Trophoblast cell (in vitro differentiated cells and primary cell): Measurements from ENCODE around the gene TAAR2.

Experiments used
- DNase-seq, 2 donors: peaks; one replicate each; pipeline ENCODE4 v3.0.0-alpha.2; 2016
- H2AFZ ChIP-seq: 2 replicates; pipeline ENCODE4 v1.6.1; 2013; ENCODE audit warnings: low read length, moderate library complexity, mild to moderate bottlenecking; ENCODE audit not compliant: insufficient read depth, poor library complexity
- H2AK5ac ChIP-seq: 2 replicates; pipeline ENCODE4 v1.6.1; 2013; ENCODE audit warnings: mild to moderate bottlenecking, low read length
- H2BK120ac ChIP-seq: 2 replicates; pipeline ENCODE4 v1.6.1; 2013; ENCODE audit warnings: low read length, mild to moderate bottlenecking, moderate library complexity; ENCODE audit not compliant: insufficient read depth, poor library complexity
- H2BK12ac ChIP-seq: 2 replicates; pipeline ENCODE4 v1.6.1; 2013; ENCODE audit warnings: mild to moderate bottlenecking, low read length, moderate library complexity
- H2BK5ac ChIP-seq: 2 replicates; pipeline ENCODE4 v1.6.1; 2013; ENCODE audit warnings: low read length, low read depth, moderate library complexity, mild to moderate bottlenecking; ENCODE audit not compliant: poor library complexity
- H3K14ac ChIP-seq: 2 replicates; pipeline ENCODE4 v1.6.1; 2013; ENCODE audit warnings: mild to moderate bottlenecking, low read length
- H3K18ac ChIP-seq: 2 replicates; pipeline ENCODE4 v1.6.1; 2013; ENCODE audit warnings: mild to moderate bottlenecking, low read length
- H3K23ac ChIP-seq: 2 replicates; pipeline ENCODE4 v1.6.1; 2013; ENCODE audit warnings: low read length
- H3K27ac ChIP-seq: 2 replicates; pipeline ENCODE4 v1.5.1; 2013; ENCODE audit warnings: low read depth, mild to moderate bottlenecking, inconsistent platforms, low read length, moderate library complexity
- H3K27me3 ChIP-seq: 2 replicates; pipeline ENCODE4 v1.6.1; 2013; ENCODE audit warnings: inconsistent platforms, mild to moderate bottlenecking, low read length, moderate library complexity; ENCODE audit not compliant: insufficient read depth
- H3K36me3 ChIP-seq, 2 experiments: 1 replicate in 1 of 2; 2 replicates in 1 of 2; pipeline ENCODE4 v1.6.1; 2013; ENCODE audit warnings: low read length in 2 of 2, mild to moderate bottlenecking in 2 of 2, moderate library complexity in 1 of 2; ENCODE audit not compliant: insufficient read depth in 2 of 2, control insufficient read depth in 1 of 2
- H3K4ac ChIP-seq: 2 replicates; pipeline ENCODE4 v1.6.1; 2013; ENCODE audit warnings: low read depth, mild to moderate bottlenecking, low read length, moderate library complexity
- H3K4me1 ChIP-seq, 2 experiments: 1 replicate in 1 of 2; 2 replicates in 1 of 2; pipeline ENCODE4 v1.6.1; 2013; ENCODE audit warnings: low read length in 2 of 2, mild to moderate bottlenecking in 2 of 2, moderate library complexity in 1 of 2; ENCODE audit not compliant: insufficient read depth in 2 of 2, control insufficient read depth in 1 of 2
- H3K4me2 ChIP-seq: 2 replicates; pipeline ENCODE4 v1.6.1; 2013; ENCODE audit warnings: inconsistent platforms, mild to moderate bottlenecking, low read length, moderate library complexity
- H3K4me3 ChIP-seq: 2 replicates; pipeline ENCODE4 v1.5.1; 2013; ENCODE audit warnings: mild to moderate bottlenecking, low read depth, low read length, inconsistent platforms
- H3K79me1 ChIP-seq: one replicate; pipeline ENCODE4 v1.6.1; 2013; ENCODE audit warnings: low read length
- H3K79me2 ChIP-seq: 2 replicates; pipeline ENCODE4 v1.6.1; 2013; ENCODE audit warnings: low read length, mild to moderate bottlenecking; ENCODE audit not compliant: control insufficient read depth, insufficient read depth, poor library complexity
- H3K9ac ChIP-seq: 2 replicates; pipeline ENCODE4 v1.6.1; 2013; ENCODE audit warnings: mild to moderate bottlenecking, low read length
- H3K9me3 ChIP-seq: 2 replicates; pipeline ENCODE4 v1.6.1; 2013; ENCODE audit warnings: low read depth, mild to moderate bottlenecking, control low read depth, inconsistent platforms, low read length; ENCODE audit not compliant: insufficient read depth
- H4K12ac ChIP-seq: 2 replicates; pipeline ENCODE4 v1.6.1; 2013; ENCODE audit warnings: low read depth, mild to moderate bottlenecking, low read length, moderate library complexity
- H4K8ac ChIP-seq: 2 replicates; pipeline ENCODE4 v1.6.1; 2013; ENCODE audit warnings: low read depth, mild to moderate bottlenecking, low read length, moderate library complexity
- H4K91ac ChIP-seq: one replicate; pipeline ENCODE4 v1.6.1; 2013; ENCODE audit warnings: low read depth, mild to moderate bottlenecking, low read length, moderate library complexity
- WGBS: extraction: QIAGEN DNeasy Blood & Tissue Kit; methylation state at CpG from one replicate; pipeline ENCODE4 v1.1.7; 2013; ENCODE audit warnings: missing lambda C conversion rate; ENCODE audit not compliant: insufficient read length, insufficient coverage; ENCODE audit errors: extremely low coverage; 5-methylcytosine and 5-hydroxymethylcytosine counted together

TAAR2 gene

DNA sequence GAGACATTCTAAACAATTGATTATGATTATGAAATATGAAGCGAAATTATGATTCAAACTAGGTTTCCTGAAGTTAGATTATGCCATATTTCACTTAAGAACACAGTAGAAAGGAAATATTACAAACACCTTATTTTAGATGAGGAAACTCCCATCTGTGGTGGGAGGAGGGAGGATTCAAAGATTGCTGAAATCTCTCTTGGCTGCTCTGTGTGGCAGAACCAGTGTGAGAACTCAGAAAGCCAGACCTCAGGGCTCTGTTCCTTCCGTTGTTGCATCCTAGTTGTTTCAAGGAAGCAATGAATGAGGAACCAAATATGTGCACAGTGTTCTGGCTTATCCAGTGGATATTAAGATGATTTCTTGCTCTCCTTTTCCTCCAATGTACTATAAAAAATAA is 36.7 kb downstream of the TAAR2 start:
- Histone ChIP-seq H3K4me2 (no peak overlapping the region), H3K18ac (no peak overlapping the region), H2AK5ac (no peak overlapping the region), H3K14ac (no peak overlapping the region), H3K23ac (no peak overlapping the region), H3K79me1 (no peaks in the 10 kb centered on the region), H2BK12ac (no peak overlapping the region), H3K36me3 (no peaks in the 10 kb centered on the region), H3K79me2 (no peaks in the 10 kb centered on the region), H4K12ac (no peak overlapping the region), H3K9me3 (no peaks in the 10 kb centered on the region), H2BK5ac (no peak overlapping the region), H3K9ac (no peak overlapping the region), H3K4me3 (no peak overlapping the region), H3K27ac (no peak overlapping the region), H2AFZ (no peak overlapping the region), H2BK120ac (no peak overlapping the region), H3K4ac (no peak overlapping the region), H3K4me1 (peaks cover 0 to 4% of the 10 kb centered on the region in 2 experiments), H4K91ac (no peak overlapping the region), H4K8ac (no peak overlapping the region), H3K27me3 (no peaks in the 10 kb centered on the region)
- WGBS = no CpG with 5 or more reads among the region's 2 CpGs
- DNase-seq = no peak

DNA sequence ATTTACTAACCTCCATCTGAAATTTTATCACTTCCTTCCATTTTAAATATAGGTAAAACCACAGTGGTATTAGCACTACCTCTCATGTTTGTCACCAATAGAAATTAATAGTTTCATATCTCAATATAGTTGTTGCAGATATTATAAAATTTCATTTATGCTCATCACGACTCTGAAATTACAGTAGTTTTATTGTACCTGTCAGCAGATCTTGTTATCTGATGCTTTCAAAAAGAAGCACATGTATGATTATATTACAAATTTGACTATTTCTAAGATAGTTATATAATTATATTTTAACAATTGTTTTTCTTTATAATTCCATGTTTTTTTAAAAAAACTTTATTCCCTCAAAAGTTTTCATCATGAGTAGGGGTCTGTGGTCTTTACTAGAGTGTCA is 39.4 kb downstream of the TAAR2 start:
- Histone ChIP-seq H3K36me3 (no peaks in the 10 kb centered on the region), H2BK5ac (no peak overlapping the region), H3K18ac (no peak overlapping the region), H3K27me3 (no peaks in the 10 kb centered on the region), H3K4ac (no peak overlapping the region), H4K91ac (no peak overlapping the region), H2BK120ac (no peak overlapping the region), H3K27ac (no peak overlapping the region), H3K4me2 (no peak overlapping the region), H3K79me2 (no peaks in the 10 kb centered on the region), H3K79me1 (no peaks in the 10 kb centered on the region), H3K4me1 (peaks cover 2 to 7% of the 10 kb centered on the region in 2 experiments), H4K8ac (no peak overlapping the region), H3K4me3 (no peak overlapping the region), H3K9me3 (no peaks in the 10 kb centered on the region), H4K12ac (no peak overlapping the region), H3K23ac (no peak overlapping the region), H2AFZ (no peak overlapping the region), H2BK12ac (no peak overlapping the region), H3K9ac (no peak overlapping the region), H3K14ac (no peak overlapping the region), H2AK5ac (no peak overlapping the region)
- no peak for DNase-seq
- no CpG with 5 or more reads among the region's 1 CpG for WGBS

DNA sequence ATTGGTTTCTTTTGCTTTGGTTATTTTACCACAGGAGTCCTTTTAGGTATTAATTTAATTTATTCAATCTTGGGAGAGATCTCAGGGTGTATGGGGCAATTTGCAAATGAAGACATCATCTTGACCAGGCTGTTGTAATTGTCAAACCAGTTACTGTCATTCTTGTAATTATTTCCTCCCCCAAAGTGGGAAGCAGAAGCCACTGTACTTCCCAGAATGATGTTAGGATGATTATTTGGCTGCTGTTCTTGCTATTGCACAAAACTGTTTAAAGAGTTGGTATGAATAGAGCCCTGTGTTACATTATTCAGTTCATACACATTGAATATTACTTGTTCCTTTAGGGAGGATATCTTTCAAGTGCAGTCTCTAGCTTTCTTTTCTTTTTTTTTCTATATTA is 52.3 kb downstream of the TAAR2 start:
- no peak overlapping the region for H2BK12ac ChIP-seq
- no peak overlapping the region for H3K9ac ChIP-seq
- H2BK5ac ChIP-seq = no peak overlapping the region
- H4K12ac ChIP-seq = no peak overlapping the region
- no peak overlapping the region for H3K4me3 ChIP-seq
- H3K27me3 ChIP-seq = no peaks in the 10 kb centered on the region
- H2AFZ ChIP-seq = no peak overlapping the region
- H3K4me1 ChIP-seq = no peaks in the 10 kb centered on the region
- no peak overlapping the region for H2BK120ac ChIP-seq
- no peak overlapping the region for H3K23ac ChIP-seq
- no peaks in the 10 kb centered on the region for H3K79me1 ChIP-seq
- H3K18ac ChIP-seq = no peak overlapping the region
- no peaks in the 10 kb centered on the region for H3K9me3 ChIP-seq
- no peak overlapping the region for H2AK5ac ChIP-seq
- no peak overlapping the region for H3K27ac ChIP-seq
- no peaks in the 10 kb centered on the region for H3K36me3 ChIP-seq
- no peak overlapping the region for H4K91ac ChIP-seq
- no peak overlapping the region for H3K4me2 ChIP-seq
- no peak overlapping the region for H3K14ac ChIP-seq
- no peak overlapping the region for H4K8ac ChIP-seq
- DNase-seq = no peak
- H3K4ac ChIP-seq = no peak overlapping the region
- H3K79me2 ChIP-seq = no peaks in the 10 kb centered on the region

DNA sequence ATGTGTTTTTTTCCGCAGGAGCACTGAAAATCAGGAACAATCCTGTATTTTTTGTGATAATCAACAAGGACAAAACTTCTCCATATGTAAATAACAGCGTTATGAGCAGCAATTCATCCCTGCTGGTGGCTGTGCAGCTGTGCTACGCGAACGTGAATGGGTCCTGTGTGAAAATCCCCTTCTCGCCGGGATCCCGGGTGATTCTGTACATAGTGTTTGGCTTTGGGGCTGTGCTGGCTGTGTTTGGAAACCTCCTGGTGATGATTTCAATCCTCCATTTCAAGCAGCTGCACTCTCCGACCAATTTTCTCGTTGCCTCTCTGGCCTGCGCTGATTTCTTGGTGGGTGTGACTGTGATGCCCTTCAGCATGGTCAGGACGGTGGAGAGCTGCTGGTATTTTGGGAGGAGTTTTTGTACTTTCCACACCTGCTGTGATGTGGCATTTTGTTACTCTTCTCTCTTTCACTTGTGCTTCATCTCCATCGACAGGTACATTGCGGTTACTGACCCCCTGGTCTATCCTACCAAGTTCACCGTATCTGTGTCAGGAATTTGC is 53.8 kb downstream of the TAAR2 start, which contains the start of gene TAAR6:
TAAR6 (plus strand) TSS at position 102 of the 557 bp plus-strand sequence; CDS start at position 102, 0 bp downstream.
- Histone ChIP-seq H3K4me2 (no peak within 1 kb of the TSS), H3K18ac (no peak within 1 kb of the TSS), H3K36me3 (no peaks in the 10 kb centered on the region)

More for the DNA sequence above, 53.8 kb downstream of the TAAR2 start, which contains the start of gene TAAR6:
- Histone ChIP-seq H3K4me1 (no peaks in the 10 kb centered on the region), H3K14ac (no peak within 1 kb of the TSS), H3K79me2 (no peaks in the 10 kb centered on the region), H3K23ac (no peak within 1 kb of the TSS), H2BK12ac (no peak within 1 kb of the TSS), H3K4ac (no peak within 1 kb of the TSS), H4K8ac (no peak within 1 kb of the TSS), H2BK120ac (no peak within 1 kb of the TSS), H3K27me3 (no peaks in the 10 kb centered on the region), H2BK5ac (no peak within 1 kb of the TSS), H2AK5ac (no peak within 1 kb of the TSS), H3K79me1 (no peaks in the 10 kb centered on the region), H2AFZ (no peak within 1 kb of the TSS), H3K27ac (no peak within 1 kb of the TSS), H3K4me3 (no peak within 1 kb of the TSS), H3K9me3 (no peaks in the 10 kb centered on the region), H3K9ac (no peak within 1 kb of the TSS), H4K91ac (no peak within 1 kb of the TSS), H4K12ac (no peak within 1 kb of the TSS)
- no peak for DNase-seq
- WGBS = no CpG with 5 or more reads among the region's 15 CpGs
